Neuronal stem cell (in vitro differentiated cells): ENCODE measurements around the gene THEM5.

Experiments used
- DNase-seq: peaks from one replicate; pipeline ENCODE4 v3.0.0-alpha.2; 2013; ENCODE audit warnings: low spot score
- H2AFZ ChIP-seq: one replicate; pipeline ENCODE4 v1.6.1; 2013; ENCODE audit warnings: mild to moderate bottlenecking, low read length, inconsistent platforms
- H2AK5ac ChIP-seq: 2 replicates; pipeline ENCODE4 v1.6.1; 2013; ENCODE audit warnings: low read depth, mild to moderate bottlenecking, inconsistent platforms, low read length, moderate library complexity, mixed read lengths
- H2BK120ac ChIP-seq: 2 replicates; pipeline ENCODE4 v1.6.1; 2013; ENCODE audit warnings: low read depth, mild to moderate bottlenecking, inconsistent platforms, low read length, moderate library complexity, mixed read lengths
- H2BK12ac ChIP-seq: one replicate; pipeline ENCODE4 v1.6.1; 2013; ENCODE audit warnings: low read length, inconsistent platforms
- H2BK15ac ChIP-seq: 2 replicates; pipeline ENCODE4 v1.6.1; 2013; ENCODE audit warnings: mild to moderate bottlenecking, low read length, inconsistent platforms, mixed read lengths
- H2BK5ac ChIP-seq: one replicate; pipeline ENCODE4 v1.6.1; 2013; ENCODE audit warnings: inconsistent platforms, mild to moderate bottlenecking, low read length, moderate library complexity
- H3K14ac ChIP-seq: one replicate; pipeline ENCODE4 v1.6.1; 2013; ENCODE audit warnings: low read length, inconsistent platforms
- H3K18ac ChIP-seq: 2 replicates; pipeline ENCODE4 v1.6.1; 2013; ENCODE audit warnings: low read length, inconsistent platforms
- H3K23ac ChIP-seq: 2 replicates; pipeline ENCODE4 v1.6.1; 2013; ENCODE audit warnings: low read depth, mild to moderate bottlenecking, mixed read lengths, low read length, inconsistent platforms; ENCODE audit not compliant: poor library complexity
- H3K27ac ChIP-seq: replicated peaks from 3 replicates; pipeline ENCODE4 v1.5.1; 2013; ENCODE audit warnings: low read length, inconsistent platforms
- H3K27me3 ChIP-seq, 3 experiments: 2 replicates each; pipeline ENCODE4 v1.6.1; 2013; ENCODE audit warnings: low read length in 3 of 3, mild to moderate bottlenecking in 2 of 3, inconsistent platforms in 1 of 3, low read depth in 1 of 3, mixed read lengths in 1 of 3, moderate library complexity in 1 of 3; ENCODE audit not compliant: control insufficient read depth in 3 of 3, insufficient read depth in 3 of 3
- H3K36me3 ChIP-seq, 2 donors: replicated peaks in 1 of 2; 2 replicates each; pipeline ENCODE4 v1.6.1; 2013; ENCODE audit warnings: low read length in 2 of 2; ENCODE audit not compliant: control insufficient read depth in 2 of 2, insufficient read depth in 2 of 2
- H3K4ac ChIP-seq: 2 replicates; pipeline ENCODE4 v1.6.1; 2013; ENCODE audit warnings: inconsistent platforms, mild to moderate bottlenecking, low read length, moderate library complexity
- H3K4me1 ChIP-seq, 2 donors: 1 replicate in 1 of 2; 2 replicates in 1 of 2; pipeline ENCODE4 v1.6.1; 2013; ENCODE audit warnings: low read length in 2 of 2, low read depth in 1 of 2; ENCODE audit not compliant: control insufficient read depth in 2 of 2, insufficient read depth in 1 of 2
- H3K4me2 ChIP-seq: one replicate; pipeline ENCODE4 v1.6.1; 2013; ENCODE audit warnings: mild to moderate bottlenecking, low read length, inconsistent platforms; ENCODE audit not compliant: insufficient read depth, poor library complexity, severe bottlenecking
- H3K4me3 ChIP-seq, 2 donors: 2 replicates each; pipeline ENCODE4 v1.5.1; 2013; ENCODE audit warnings: low read length in 2 of 2, mild to moderate bottlenecking in 2 of 2, inconsistent platforms in 1 of 2, moderate library complexity in 1 of 2
- H3K79me1 ChIP-seq: one replicate; pipeline ENCODE4 v1.6.1; 2013; ENCODE audit warnings: low read depth, mild to moderate bottlenecking, inconsistent platforms, low read length, moderate library complexity
- H3K9ac ChIP-seq: one replicate; pipeline ENCODE4 v1.6.1; 2013; ENCODE audit warnings: mild to moderate bottlenecking, low read depth, low read length, inconsistent platforms; ENCODE audit not compliant: poor library complexity
- H3K9me3 ChIP-seq, 2 donors: replicated peaks in 1 of 2; 2 replicates each; pipeline versions ENCODE3 to v1.6.1; 2013; ENCODE audit warnings: low read length in 2 of 2, mild to moderate bottlenecking in 2 of 2, inconsistent platforms in 1 of 2, low read depth in 1 of 2, mixed read lengths in 1 of 2, moderate library complexity in 1 of 2; ENCODE audit not compliant: control insufficient read depth in 2 of 2, insufficient read depth in 1 of 2
- H4K8ac ChIP-seq: one replicate; pipeline ENCODE4 v1.6.1; 2013; ENCODE audit warnings: low read depth, mild to moderate bottlenecking, inconsistent platforms, low read length, moderate library complexity
- H4K91ac ChIP-seq: one replicate; pipeline ENCODE4 v1.6.1; 2013; ENCODE audit warnings: low read length, low read depth, mild to moderate bottlenecking, inconsistent platforms; ENCODE audit not compliant: poor library complexity
- WGBS, 2 donors: extraction: QIAGEN DNeasy Blood & Tissue Kit; methylation state at CpG; one replicate each; pipeline ENCODE4 v1.1.7; 2013; ENCODE audit warnings: missing lambda C conversion rate in 2 of 2, mixed read lengths in 1 of 2; ENCODE audit not compliant: insufficient read length in 2 of 2, insufficient replicate concordance in 1 of 2; ENCODE audit errors: extremely low coverage in 2 of 2; 5-methylcytosine and 5-hydroxymethylcytosine counted together

The THEM5 gene

GRCh38 chr1:151834239-151834638, 19.3 kb downstream of the THEM5 start:
- Histone ChIP-seq H3K36me3 (no peaks in the 10 kb centered on the region), H3K23ac (no peak overlapping the region), H4K91ac (no peak overlapping the region), H2BK15ac (no peak overlapping the region), H3K14ac (no peak overlapping the region), H2AK5ac (no peak overlapping the region), H3K27ac (no peak overlapping the region), H3K4me3 (no peak overlapping the region), H3K27me3 (peaks cover 19 to 77% (median 27%) of the 10 kb centered on the region in 3 experiments), H3K4me2 (no peak overlapping the region), H2BK120ac (no peak overlapping the region), H3K9ac (no peak overlapping the region), H3K9me3 (no peaks in the 10 kb centered on the region), H2AFZ (no peak overlapping the region), H2BK5ac (no peak overlapping the region), H2BK12ac (no peak overlapping the region), H3K18ac (no peak overlapping the region), H3K79me1 (no peaks in the 10 kb centered on the region), H4K8ac (no peak overlapping the region), H3K4ac (no peak overlapping the region), H3K4me1 (peaks cover 14% of the 10 kb centered on the region in 2 donors)
- no peak for DNase-seq
- no CpG with 5 or more reads among the region's 3 CpGs for WGBS, 2 donors

- no peak overlapping the region for H3K23ac ChIP-seq
- no peak overlapping the region for H3K27ac ChIP-seq
- no peak overlapping the region for H3K4ac ChIP-seq
- WGBS, 2 donors = no CpG with 5 or more reads among the region's 8 CpGs
- peak overlapping the region; percentile 32 for H3K14ac ChIP-seq
- H3K4me2 ChIP-seq = no peak overlapping the region
- H4K91ac ChIP-seq = no peak overlapping the region
- no peak for DNase-seq
- no peak overlapping the region for H2AFZ ChIP-seq
- no peak overlapping the region for H3K4me3 ChIP-seq
- H3K36me3 ChIP-seq = no peaks in the 10 kb centered on the region
- peaks cover 11 to 68% (median 18%) of the 10 kb centered on the region in 3 experiments for H3K27me3 ChIP-seq
- no peak overlapping the region for H2BK15ac ChIP-seq
- no peak overlapping the region for H2BK120ac ChIP-seq
- no peak overlapping the region for H2AK5ac ChIP-seq
- H3K9ac ChIP-seq = no peak overlapping the region
- no peak overlapping the region for H4K8ac ChIP-seq
- peaks cover 15 to 21% of the 10 kb centered on the region in 2 donors for H3K4me1 ChIP-seq
- no peaks in the 10 kb centered on the region for H3K79me1 ChIP-seq
- no peak overlapping the region for H2BK12ac ChIP-seq
- H2BK5ac ChIP-seq = no peak overlapping the region
- H3K18ac ChIP-seq = no peak overlapping the region
- H3K9me3 ChIP-seq = no peaks in the 10 kb centered on the region
Observed at GRCh38 chr1:151833172-151833900, 20.2 kb downstream of the THEM5 start.

GRCh38 chr1:151832318-151832980, 21.1 kb downstream of the THEM5 start:
- Histone ChIP-seq H3K9me3 (no peaks in the 10 kb centered on the region), H3K36me3 (no peaks in the 10 kb centered on the region), H3K9ac (no peak overlapping the region), H4K91ac (no peak overlapping the region), H3K27me3 (peaks cover 3 to 59% (median 9%) of the 10 kb centered on the region in 3 experiments), H3K4ac (peak overlapping the region; percentile 42), H2BK15ac (peak overlapping the region; percentile 54), H3K4me3 (no peak overlapping the region), H3K14ac (no peak overlapping the region), H2AK5ac (no peak overlapping the region), H2AFZ (no peak overlapping the region), H2BK12ac (peak overlapping the region; percentile 24), H3K27ac (no peak overlapping the region), H3K4me1 (peaks cover 19 to 23% of the 10 kb centered on the region in 2 donors), H3K4me2 (no peak overlapping the region), H3K18ac (peak overlapping the region; percentile 27), H3K79me1 (no peaks in the 10 kb centered on the region), H2BK120ac (no peak overlapping the region), H2BK5ac (no peak overlapping the region), H3K23ac (peak overlapping the region; percentile 52), H4K8ac (no peak overlapping the region)
- WGBS, 2 donors = no CpG with 5 or more reads among the region's 10 CpGs
- no peak for DNase-seq

DNA sequence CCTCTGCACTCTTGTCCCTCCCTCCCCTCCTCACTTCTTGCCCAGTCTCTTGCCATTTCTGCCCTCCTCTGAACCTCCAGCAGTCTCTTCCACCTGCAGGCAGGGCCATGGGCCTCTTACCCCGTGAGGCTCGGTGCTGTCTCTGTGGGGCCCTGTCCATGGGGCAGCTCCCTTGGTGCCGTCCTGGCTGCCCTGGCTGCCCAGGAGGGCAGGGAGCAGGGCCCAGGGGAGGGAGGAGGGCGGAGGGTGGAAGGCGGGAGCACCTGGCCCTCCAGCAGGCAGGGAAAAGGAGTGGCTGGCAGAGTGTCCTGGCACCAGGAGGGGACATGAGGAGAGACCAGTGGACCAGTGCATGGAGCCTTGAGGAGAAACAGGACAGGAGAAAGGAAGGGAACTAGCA, 21.9 kb downstream of the THEM5 start, which contains the start of gene RORC:
TSS of gene RORC (minus strand) at position 198 of the 400 bp plus-strand sequence. CDS start at position 160, 38 bp downstream.
- Histone ChIP-seq H3K14ac (peak within 1 kb of the TSS; percentile 90), H3K9me3 (no peaks in the 10 kb centered on the region), H3K4ac (peak within 1 kb of the TSS; percentile 42), H3K4me1 (peaks cover 19 to 23% of the 10 kb centered on the region in 2 donors), H3K23ac (peak within 1 kb of the TSS; percentile 65), H3K4me2 (no peak within 1 kb of the TSS), H2BK5ac (peak within 1 kb of the TSS; percentile 62), H3K27ac (no peak within 1 kb of the TSS), H3K27me3 (peaks cover 0 to 51% (median under 1%) of the 10 kb centered on the region in 3 experiments), H2BK12ac (peak within 1 kb of the TSS; percentile 82), H4K91ac (no peak within 1 kb of the TSS), H3K9ac (no peak within 1 kb of the TSS), H3K18ac (peak within 1 kb of the TSS; percentile 37), H3K4me3 (no peak within 1 kb of the TSS), H3K79me1 (no peaks in the 10 kb centered on the region), H2AFZ (no peak within 1 kb of the TSS), H2BK15ac (peak within 1 kb of the TSS; percentile 54), H3K36me3 (no peaks in the 10 kb centered on the region), H4K8ac (peak within 1 kb of the TSS; percentile 82), H2AK5ac (peak within 1 kb of the TSS; percentile 83), H2BK120ac (no peak within 1 kb of the TSS)
- no CpG with 5 or more reads among the region's 5 CpGs for WGBS, 2 donors
- no peak for DNase-seq
